HG02759 (cell line): ENCODE data around the gene EML6.
"Not testable (repeated sequence)": the region's sequence is repeated elsewhere in the genome, so short reads cannot be mapped to it uniquely, and the experiment has no call there.

ENCODE experiments used
- ATAC-seq: cut with Tn5 transposase; IDR thresholded peaks from one replicate; pipeline ENCODE4 v1.9.1; 2021; ENCODE audit warnings: mild to moderate bottlenecking, moderate library complexity; ENCODE audit not compliant: unreplicated experiment

EML6 gene

DNA sequence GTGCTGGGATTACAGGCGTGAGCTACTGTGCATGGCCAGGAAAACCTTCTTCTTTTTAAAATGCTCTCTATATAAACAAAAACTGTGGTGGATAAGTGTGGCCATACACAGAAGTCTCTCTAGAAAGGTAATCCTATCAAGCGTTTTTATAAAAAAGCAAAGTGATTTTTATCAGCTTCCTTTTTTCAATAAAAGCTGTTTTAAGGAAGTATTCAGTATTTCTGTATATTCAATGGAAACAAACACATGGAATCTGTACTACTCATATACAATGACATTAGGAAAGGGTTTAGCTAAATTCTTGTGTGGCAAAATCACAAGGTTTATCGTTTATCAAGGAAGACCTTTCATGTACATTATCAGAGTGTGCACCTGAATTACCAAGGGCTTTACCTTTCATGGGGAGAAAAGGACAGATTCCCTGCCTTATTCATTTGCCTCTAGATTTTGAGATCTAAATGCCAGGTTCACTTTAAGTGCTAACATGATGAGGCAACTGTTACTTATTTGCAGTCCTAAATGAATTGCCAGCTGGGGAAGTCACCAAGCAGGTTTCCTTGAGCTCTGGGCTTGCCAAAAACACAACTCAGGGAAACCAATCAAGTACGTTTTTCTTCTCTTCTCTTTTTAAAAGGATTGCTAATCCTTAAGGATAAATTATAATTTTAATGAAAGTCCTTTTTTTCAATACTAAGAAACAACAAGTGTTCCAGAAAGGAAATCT lies 256.0 kb downstream of the EML6 start:
- no peak for ATAC-seq

DNA sequence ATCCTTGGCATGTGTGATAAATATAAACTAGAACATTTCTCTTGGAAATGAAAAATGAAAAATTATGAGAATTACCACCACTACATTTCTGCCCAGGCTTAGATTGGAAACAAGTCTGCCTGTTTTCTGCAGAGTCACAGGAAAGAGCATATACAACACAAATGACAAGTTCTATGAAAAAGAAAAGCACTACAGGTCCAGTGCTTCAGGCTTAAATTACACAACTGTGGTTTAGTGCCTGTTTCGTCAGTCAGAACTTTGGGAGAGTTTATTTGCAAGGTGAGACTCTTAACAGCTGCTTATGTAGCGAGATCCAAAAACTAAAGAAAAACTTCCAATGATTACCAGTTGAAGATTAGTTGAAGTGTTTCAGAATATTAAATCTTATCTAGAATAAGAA lies 257.9 kb downstream of the EML6 start:
- ATAC-seq = no peak

DNA sequence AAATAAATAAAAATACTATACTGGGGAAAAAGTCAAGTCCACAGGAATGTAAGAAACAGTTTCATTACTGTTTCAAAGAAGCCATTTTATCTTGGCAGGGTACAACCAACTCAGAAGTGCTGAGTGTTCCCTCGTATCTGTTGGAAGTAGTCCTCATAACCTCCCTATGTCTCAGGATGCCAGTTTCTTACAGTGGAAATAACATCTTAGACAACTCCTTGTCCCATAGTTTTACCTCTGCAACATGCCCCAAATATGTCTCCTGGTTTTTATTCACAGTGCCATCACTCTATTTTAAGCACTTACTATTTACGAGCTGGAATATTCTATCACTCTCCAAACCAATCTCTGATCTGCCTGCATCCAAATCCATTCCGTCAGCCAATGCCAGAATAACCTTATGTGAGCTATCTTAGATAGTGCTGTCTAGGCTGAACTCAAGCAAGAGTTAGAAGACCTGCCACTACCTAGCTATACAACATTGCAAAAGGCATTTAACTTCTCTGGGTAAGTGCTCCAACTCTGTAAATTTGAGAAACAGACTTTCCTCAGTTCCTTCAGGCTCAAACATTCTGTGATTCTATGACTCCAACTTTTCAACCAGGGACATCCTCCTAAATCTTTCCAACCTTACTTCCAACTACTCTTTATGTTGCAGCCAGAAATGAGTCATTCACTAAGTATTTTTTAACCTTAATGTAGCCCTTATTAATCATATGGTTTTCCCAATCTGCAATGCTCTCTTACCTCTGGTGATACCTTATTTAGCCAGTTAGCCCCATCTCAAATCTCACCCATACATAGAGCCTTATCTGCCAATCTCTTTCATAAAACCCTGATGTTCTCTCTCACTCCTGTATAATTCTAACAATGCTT lies 260.1 kb downstream of the EML6 start:
- no peak for ATAC-seq

DNA sequence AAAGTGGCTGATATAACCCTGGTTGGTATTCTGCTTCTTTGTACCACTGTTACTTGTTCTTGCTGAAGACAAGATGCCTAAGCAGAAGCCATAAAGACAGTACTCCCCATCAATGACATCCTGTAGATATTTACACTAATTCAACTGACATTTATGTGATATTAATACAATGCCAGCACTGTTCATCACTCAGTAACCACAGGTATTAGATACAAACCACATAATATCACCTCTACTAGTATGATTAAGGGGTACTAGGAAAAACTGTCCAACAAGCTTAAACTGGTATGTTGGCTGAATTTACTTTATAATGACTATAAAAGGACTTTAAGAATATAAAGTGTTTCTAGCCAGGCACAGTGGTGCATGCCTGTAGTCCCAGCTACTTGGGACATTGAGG lies 261.0 kb downstream of the EML6 start:
- no peak for ATAC-seq

DNA sequence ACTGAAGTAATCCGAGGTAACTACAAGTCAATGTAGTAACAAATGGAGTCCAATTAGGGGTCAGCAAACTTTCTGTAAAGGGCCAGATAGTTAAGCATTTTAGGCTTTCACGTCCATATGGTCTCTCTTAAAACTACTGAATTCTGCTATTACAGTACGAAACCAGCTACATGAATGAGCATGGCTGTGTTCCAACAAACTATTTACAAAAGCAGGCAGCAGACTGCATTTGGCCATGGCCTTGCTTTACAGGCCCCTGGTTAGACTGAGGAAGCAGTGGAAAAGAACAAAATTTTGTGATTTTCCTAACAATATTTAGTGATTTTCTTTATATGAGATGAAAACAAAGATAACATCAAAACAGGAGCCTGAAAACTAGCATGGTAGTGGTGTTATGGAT lies 262.8 kb downstream of the EML6 start:
- no peak for ATAC-seq

DNA sequence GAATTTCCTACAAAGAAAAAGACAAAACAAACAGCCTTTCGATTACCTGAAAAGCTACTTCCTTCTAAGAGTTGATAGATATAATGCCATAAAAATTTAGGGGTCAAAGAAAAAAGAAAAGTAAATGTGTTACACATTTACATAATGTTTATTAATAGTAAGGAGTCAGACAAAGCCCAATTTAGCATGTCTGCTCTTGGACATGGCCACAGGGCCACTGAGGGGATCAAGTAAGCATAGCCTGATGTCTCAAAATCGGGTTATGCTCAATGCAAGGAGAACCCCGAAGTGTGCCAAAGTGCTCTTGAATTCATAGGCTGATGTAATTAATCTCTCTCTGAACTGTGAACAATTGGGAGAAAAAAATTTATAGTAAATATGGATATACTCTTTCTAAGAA lies 265.1 kb downstream of the EML6 start:
- no peak for ATAC-seq

DNA sequence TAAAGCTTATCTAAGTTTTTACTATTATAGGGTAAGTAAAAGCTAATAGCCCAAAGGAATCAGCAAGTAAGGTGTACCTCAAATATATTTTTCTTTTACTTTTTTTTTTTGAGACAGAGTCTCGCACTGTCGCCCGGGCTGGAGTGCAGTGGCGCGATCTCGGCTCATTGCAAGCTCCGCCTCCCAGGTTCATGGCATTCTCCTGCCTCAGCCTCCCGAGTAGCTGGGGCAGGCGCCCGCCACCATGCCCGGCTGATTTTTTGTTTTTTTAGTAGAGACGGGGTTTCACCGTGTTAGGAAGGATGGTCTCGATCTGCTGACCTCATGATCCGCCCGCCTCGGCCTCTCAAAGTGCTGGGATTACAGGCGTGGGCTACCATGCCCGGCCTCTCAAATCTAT lies 267.2 kb downstream of the EML6 start:
- not testable (repeated sequence) for ATAC-seq

DNA sequence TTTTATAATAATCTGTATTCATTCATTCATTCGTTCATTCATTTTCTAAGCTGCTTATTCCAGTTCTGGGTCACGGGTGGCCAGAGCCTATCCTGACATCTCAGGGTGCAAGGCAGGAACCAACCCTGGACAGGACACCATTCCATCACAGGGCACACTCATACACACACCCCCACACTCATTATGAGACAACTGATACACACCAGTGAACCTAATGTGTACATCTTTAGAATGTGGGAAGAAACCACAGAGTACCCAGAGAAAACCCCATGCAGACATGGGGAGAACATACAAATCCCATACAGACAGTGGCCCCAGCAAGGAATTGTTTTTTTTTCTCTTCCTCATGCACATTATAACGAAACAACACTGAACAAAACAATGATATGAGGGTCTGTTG lies 272.1 kb downstream of the EML6 start:
- ATAC-seq = peak; percentile 73

DNA sequence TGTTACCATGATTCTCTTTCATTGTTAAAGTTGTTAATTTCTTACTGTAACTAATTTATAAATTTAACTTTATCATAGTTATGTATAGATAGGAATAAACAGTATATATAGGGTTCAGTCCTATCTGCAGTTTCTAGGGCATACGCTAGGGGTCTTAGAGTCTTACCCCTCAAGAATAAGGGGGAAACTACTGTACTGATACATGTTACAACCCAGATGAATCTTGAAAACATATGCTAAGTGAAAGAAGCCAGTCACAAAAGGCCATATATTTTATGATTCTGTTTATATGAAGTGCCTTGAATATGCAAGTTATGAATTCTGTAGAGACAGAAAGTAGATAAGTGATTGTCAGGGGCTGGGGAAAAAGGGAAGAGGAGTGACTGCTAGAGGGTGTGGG lies 274.4 kb downstream of the EML6 start:
- no peak for ATAC-seq

DNA sequence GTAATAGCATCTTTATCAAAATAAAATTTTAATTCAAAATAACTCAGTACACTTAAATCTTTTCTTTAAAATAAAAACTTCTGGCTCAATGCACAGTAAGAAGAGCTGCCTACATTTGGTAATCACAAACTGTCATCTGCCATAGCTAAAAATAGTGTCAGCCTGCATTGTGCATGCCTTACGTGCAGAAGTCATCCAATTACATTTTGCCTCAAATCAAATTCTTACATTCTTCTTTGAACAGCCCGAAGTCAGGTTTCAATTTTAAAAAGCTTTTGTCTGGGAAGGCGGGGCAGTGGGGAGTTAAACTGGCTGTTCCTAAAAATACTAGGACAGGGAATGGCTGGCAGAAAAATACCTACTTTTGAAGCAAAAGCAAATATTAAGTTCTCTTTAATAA lies 275.7 kb downstream of the EML6 start:
- ATAC-seq = no peak

DNA sequence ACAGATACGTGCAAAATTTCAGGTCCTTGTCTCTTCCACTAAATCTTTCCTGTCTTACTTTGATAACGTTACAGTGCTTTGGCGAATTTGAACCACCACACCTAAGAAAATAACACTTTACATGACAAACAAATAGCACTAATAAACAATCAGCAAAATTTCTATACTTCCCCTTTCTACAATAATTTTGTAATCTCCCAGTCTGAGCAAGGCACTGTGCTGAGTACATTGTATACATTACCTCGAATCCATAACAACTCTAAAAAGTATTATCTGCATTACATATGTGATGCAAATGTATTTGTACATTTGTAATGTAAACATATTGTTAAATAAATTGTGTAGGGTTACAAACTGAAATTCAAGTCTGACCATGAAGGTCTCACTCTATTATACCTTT lies 276.9 kb downstream of the EML6 start:
- ATAC-seq = no peak

DNA sequence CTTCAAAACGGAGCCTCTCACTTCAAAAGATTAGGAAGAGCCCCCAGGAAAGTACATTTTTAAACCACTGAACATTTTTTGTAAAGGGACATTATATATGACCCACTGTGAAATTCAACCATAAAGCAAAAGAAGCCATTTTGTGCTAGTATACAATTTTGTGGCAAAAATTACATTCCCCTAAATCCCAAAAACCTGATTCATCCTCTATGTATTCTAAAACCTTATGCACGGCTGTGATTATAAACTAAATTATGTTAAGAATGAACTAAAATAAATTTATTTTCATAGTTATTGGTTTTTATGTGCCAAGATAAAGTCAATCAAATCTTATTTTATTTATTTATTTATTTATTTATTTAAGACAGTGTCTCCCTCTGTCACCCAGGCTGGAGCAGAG lies 278.3 kb downstream of the EML6 start:
- ATAC-seq = no peak

DNA sequence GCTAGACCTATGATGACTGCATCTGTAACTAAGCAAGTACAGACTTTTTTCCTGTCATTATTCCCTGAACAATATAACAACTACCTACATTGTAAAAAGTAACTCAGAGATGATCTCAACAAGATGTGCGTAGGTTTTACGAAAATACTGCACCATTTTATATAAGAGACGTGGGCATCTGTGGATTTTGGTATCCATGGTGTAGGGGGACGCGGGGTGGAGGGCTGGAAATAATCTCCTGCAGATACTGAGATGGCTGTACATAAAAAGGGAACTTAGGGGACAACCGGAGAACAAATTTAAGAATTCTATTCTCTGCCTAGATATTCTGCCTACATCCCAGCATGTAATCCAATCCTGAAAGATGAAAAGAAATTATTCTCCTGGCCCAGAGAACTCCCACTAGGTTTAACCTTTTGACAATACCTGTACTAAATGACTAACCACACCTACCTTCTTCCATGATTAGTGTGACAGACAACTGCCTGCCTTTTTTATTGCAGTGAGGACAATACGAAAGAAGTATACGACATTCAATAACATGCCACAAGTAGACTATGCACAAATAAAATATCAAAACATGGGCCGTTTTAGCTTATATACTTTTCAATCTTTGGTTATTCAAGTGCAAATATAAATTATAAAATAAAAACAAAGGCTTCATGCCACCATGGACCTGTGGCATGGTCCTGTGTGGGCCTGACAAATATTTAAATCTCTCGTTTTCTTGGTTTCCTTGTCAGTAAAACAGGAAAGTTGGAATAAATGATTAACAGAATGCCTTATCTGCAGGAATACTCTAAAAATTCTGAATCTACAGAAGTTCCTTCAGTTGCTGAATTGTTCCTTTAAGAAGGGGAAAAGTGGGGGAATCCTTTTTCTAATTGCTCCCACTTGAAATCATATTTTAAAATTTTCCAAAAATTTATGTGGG lies 280.5 kb downstream of the EML6 start:
- no peak for ATAC-seq

DNA sequence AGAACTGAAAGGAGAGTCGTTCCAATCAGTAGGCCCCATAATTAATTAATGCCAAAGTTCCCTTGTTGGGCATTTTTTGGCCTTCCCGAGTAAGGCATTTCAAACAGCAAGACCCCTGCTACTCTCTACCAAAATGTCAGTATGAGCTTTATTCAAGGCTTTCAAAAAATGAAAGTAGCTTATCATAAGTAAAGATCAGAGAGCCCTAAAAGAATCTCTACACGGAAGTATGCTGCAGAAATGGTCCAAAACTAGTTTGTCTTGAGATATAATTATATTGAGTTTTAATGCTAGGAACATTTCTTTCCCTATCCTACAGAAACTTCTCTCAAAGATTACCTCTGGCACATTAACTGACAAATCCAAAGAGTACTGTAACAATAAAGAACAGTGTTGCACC lies 282.8 kb downstream of the EML6 start:
- no peak for ATAC-seq

DNA sequence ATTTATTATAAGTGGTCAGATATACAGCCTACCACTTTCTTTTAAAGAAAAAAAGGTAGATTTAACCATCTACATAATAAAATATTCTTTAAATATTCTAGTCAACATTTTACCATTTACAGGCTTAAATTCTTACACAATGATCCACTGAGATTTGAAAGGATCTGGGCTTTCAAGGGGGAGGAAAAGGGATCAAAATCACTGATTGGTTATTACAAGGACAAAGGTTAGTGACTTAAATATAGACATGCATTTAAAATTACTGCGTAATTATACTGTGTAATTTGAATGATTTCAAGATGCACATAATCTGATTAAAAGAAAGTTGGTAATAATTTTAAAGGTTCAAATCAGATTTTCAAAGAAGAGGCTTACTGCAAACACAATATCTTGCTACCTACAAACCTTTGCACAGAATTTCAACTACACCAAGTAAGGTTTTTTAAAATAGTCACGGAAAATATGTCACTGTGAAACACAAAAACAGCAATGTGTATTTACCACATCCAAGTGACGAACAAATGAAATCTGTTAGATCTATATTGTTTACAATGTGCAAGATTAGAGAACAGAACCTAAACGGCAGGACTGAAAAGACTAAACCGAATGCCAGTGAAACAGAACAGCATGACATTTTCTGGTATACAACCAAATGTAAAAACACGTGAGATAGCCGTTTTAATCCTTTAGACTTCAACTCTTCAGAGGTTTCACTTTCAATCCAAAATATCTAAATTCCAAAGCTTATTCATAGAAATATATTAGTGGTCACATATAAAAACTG lies 286.0 kb downstream of the EML6 start:
- peak; percentile 18 for ATAC-seq

DNA sequence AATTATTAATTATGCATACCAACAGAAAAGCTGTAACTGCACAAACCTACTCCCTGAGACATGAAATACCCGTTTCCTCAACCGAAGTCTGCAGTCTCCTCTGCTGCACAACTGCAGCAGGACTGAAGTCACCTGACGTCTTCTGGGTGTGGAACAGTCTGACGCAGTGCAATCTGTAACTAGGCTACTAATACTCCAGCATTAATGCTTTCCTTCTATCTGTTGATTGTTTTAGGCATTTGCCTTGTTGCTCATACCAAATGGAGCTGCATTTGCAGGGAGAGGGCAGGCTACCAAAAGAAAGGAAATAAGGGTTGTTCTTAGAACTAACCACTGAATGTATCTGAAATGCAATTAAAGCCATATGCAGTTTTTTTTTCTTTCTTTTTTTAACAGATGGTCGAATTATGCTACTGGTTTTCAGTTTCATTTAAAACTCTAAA lies 286.7 kb downstream of the EML6 start:
- ATAC-seq = peak; percentile 91

DNA sequence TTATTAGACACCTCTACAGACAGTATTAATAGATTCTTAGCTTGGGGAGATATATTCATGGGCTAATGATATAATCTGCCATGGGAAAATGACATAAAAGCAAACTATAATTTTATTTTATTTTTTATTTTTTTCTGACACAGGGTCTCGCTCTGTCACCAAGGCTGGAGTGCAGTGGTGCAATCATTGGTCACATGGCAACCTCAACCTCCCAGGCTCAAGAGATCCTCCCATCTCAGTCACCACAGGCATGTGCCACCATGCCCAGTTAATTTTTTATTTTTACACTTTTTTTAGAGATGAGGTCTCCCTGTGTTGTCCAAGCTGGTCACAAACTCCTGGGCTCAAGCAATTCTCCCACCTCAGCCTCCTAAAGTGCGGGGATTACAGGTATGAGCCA lies 287.5 kb downstream of the EML6 start:
- no peak for ATAC-seq

DNA sequence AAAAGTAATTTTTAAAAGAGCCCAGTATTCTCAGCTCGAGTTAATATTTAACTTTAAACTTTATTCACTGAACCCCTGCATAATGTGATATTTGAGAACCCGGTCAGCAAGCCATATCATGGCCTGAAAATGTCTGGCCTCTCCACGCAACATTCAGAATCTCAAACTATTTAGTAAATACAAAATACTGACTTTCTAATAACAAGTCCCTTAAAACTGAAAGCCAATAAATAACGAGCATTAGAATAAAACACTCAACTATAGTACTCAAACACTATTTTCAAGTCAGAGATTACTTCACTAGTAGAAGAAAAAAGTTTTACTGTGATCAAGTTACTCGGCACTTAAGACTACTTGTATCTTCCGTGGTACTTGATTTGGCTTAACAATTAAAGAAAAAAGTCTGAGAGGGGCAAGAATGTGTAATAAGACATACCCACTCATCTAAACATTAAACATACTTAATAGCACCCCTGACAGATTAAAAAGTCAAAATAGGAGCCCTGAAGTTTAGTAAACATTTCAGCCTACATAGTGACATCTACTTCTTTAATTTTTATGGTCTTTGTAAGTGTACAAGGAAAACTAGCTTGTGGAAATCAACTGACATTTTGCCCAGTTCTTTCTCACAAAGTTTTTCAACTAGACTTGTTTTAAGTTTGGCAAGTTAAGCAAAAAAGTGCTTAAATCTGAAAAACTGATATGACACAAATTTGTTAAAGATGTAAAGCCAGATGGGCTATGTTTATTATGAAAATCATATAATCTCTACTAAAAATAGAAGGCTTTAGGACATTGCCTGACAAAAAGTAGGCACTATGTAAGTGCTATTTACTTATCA lies 288.6 kb downstream of the EML6 start:
- ATAC-seq = no peak

DNA sequence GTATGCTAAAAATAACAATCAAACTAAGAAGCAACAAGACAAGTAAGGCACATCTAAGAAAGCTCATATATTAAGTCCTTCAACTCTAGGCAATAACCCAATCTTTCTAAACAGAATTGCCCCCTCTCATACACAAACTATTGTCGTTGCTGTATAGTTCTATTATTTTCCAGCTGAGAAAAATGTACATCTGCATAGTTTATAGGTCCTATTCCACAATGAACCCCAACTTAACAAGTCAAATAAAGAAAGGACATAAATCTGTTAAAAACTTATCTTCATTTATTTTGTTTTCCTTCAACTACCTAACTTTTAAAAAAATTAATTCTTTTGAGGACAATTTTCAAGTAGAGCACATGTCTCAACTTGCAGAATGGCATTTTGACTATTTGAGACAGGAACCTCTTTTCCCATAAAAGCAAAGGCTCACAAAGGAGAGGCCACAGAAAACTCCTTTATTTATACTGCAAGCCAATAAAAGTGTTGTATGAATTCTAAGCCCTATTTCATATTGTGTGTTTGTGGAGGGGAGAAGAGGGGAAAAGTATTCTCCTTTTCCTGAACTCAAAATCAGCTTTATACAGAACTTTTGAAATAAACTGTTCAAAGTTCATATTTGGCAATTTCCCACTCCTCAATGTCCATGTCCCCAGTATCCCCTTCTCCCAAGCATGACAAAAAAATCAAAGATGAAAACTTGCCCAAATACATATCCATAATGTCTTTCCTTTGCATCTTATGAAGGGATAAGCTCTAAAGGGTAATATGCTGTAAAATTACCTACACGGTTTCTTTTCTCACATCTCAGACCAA lies 289.4 kb downstream of the EML6 start:
- ATAC-seq = no peak
